Renal cortex interstitium (tissue), 11 donors: ENCODE measurements around the gene KDF1. TPM values are rescaled to one million over a fixed set of nuclear protein-coding genes. Genes with fewer than 3 reads are reported as not detected.
"Not testable (repeated sequence)": the region's sequence is repeated elsewhere in the genome, so short reads cannot be mapped to it uniquely, and the experiment has no call there.

ENCODE experiments used
- DNase-seq, 11 donors: peaks; one replicate each; pipeline ENCODE4 v3.0.0-alpha.2; 2013; ENCODE audit warnings: low read depth in 9 of 11, low spot score in 4 of 11; ENCODE audit errors: extremely low read depth in 1 of 11
- polyA plus RNA-seq, 3 donors: library from polyadenylated mRNA; unstranded; fragments of 120-200 nt; gene quantifications; one replicate each; pipeline ENCODE4 v1.2.1, GENCODE V29; 2013; ENCODE audit not compliant: insufficient read length in 3 of 3

Gene KDF1
- polyA plus RNA-seq, 3 donors: 8.0 to 10.4 (median 10.3) TPM

DNA sequence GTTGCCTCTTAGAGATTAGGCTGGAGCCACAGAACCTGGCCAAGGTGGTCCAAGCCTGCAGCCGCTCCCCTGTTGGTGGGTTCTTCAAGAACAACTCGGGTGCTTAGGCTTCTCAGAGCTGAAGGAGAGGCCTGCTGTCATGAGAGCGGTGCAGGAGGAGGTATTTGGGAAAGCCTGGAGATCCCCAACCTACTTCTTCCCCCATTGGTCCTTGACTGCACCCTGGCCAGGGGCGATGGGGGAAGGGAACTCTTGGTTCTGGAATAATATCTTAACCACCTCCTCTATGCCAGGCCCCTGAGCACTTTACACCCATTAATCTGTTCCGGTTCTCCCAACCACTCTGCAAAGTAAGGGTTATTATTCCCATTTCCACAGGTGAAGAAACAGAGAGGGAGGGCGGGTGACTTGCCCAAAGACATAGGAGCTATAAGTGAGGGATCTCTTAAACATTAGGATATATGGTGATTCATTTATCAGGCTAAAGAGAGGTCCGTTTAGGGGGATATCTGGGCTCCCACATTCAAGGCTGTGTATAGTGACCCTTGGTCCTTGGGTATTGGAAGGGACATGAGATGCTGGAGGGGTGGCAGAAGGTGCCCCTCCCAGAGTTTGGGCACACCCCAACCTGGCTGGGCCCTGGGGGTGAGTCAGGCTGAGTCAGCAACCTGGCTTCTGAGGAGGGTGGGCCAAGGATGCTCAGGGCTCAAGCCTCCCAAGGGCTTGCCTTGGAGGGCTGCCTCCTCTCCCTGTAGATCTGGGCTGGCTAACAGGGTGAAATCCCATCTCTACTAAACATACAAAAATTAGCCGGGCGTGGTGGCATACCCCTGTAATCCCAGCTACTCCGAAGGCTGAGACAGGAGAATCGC lies 38.4 kb upstream of the KDF1 start:
- no peak for DNase-seq

DNA sequence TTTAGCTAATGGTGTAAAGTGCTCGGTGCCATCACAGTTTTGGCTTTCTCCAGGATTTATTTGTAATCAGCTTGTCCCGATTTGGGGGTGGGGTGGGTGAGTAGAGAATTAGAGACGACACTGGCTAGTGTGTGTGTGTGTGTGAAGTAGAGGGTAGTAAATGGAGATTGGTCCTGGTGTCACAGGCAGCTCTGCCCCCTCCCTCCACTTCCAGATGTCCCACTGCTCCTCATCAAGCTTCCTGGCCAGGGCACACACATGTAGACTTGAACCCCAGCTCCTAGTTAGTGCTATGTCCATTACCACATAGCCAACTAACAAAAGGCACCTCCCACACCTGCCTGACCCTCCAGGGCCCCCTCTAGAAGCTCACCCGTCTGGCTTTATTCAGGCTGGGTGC lies 36.4 kb upstream of the KDF1 start:
- no peak for DNase-seq

DNA sequence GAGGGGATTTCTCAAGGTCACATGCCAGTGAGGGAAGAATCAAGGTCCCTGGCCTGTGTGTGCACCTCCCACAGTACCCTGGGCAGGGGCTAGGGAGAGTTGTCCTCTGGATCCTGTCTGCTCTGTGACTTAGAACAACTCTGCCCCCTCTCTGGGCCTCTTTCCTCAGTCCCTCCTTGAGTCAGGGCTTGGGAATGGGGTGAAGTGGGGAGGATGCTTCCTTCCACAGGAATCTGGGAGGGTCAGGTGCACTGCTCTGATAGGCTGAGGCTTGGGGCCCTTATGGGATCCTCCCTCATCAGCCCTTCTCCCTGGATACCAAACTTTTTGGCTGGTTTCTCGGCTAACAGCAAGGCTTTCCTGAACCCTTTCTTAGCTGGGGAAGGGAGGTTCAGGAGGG lies 35.8 kb upstream of the KDF1 start:
- no peak for DNase-seq

DNA sequence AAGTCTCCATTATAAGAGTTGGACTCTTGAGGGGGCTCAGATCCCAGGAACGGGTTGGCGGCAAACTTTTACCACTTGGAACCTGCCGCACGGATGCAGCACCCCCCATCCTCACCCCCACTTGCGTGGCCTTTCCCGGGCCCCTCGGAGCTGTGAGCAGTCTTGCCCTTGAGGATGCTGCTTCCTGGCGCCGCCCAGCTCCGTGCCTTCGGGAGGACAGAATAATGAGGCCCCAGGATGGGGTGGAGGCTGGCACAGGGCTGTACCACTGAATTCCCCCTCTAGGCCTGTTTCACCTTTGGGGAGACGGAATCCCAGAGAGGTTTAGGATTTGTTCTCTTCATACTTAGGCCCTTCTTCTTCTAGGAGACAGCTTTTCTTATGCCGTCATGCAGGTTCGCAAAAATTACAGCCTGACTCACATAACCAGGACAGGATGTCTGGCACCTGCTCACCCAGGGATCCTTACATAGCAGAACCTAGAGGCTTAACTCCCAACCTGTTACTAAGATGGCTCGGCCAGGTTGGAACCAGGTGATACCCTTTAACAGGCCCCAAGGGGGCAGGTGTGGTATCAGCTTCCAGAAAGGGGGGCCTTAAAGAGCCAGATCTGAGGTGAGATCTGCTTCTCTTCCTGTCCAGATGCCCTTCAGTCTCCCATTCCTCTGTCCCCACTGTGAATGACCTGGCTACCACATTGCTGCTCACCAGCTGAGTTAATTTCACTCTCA lies 34.7 kb upstream of the KDF1 start:
- no peak for DNase-seq

DNA sequence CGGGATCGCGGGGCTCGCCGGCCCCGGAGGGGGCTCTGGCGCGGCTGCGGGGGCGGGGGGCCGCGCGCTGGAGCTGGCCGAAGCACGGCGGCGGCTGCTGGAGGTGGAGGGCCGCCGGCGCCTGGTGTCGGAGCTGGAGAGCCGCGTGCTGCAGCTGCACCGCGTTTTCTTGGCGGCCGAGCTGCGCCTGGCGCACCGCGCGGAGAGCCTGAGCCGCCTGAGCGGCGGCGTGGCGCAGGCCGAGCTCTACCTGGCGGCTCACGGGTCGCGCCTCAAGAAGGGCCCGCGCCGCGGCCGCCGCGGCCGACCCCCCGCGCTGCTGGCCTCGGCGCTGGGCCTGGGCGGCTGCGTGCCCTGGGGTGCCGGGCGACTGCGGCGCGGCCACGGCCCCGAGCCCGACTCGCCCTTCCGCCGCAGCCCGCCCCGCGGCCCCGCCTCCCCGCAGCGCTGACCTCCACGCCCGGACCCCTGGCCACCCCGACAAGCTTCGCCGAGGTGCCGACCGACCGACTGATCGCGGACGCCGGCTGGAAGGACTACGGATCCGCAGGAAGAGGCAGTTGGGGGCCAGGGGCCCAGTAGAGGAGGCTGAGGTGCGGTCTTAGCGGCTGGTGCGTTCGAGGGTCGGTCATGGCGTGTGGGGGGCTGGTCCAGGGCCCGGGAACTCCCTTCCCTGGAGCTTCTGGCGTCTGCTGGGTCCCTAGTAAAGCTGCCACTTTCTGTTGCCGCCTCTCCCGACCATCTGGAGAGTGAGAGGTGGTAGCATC lies 33.9 kb upstream of the KDF1 start:
- no peak for DNase-seq

DNA sequence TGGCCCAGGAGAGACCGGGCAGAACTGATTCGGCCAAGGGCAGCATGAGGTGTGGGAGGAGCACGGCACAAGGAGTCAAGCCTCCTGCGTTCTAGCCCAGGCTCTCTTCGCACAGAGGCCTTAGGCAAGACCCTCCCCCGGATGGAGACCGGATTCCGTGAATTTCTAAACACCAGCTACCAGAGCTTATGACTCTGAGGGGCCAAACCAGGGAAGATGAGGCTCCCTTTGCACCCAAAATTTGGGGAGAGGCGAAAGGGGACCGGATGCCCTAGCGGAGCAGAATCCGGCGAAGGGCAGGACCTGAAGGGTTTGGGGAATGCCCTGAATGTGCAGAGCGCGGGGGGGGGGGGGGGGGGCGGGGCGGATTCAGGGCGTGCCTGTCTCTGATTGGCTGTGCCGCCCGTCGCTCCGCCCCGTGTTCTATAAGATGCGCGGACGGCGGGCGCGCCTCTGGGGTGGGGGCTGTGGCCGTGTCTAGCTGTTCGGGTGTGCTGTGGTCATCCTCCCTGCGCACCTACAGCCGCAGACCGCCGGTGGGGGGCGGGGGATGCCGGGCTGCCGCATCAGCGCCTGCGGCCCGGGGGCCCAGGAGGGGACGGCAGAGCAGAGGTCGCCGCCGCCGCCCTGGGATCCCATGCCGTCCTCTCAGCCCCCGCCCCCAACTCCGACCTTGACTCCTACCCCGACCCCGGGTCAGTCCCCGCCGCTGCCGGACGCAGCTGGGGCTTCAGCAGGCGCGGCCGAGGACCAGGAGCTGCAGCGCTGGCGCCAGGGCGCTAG lies 33.2 kb upstream of the KDF1 start, which contains the start of gene TRNP1:
Gene TRNP1 (plus strand): TSS at position 456 of the 783 bp plus-strand sequence. CDS start 95 bp downstream, at position 551.
- peak in 2 of 11 donors; percentile 51 to 54 for DNase-seq

DNA sequence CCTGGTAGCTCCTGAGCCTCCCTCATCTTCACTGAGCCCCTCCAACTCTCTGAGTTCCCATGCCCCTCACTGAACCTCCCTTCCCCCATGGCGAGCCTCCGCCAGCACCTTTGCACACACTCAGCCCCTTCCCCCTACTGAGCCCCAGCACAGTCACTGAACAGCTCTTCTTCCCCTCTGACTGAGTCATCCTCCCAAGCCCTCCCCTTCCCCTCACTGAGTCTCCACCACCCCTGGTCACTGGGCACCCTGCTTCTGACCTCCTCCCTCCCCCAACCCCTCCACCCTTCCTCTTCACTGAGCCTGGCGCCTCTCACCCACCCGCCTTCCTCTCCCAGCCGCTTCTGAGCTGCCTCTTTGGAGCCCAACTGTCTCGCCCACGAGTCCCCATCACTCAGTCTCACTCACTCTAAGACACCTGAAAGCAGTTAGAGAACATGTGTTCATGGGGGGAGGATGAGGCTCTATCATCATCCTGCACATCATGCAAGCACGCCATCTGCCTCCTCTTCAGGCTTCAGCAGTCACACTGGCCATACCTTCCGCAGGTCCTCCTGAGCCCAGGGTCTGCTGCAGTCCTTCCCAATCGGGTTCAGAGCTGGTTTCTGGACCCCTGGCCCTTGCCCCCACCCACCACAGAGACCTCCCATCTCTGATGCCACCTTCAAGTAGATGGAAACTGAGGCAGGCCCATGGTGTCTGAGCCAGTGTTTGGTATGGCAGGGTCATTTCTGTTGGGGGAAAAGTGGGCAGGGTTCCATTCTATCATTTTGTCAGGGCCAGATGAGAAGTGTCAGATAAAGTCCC lies 31.2 kb upstream of the KDF1 start:
- DNase-seq: no peak

DNA sequence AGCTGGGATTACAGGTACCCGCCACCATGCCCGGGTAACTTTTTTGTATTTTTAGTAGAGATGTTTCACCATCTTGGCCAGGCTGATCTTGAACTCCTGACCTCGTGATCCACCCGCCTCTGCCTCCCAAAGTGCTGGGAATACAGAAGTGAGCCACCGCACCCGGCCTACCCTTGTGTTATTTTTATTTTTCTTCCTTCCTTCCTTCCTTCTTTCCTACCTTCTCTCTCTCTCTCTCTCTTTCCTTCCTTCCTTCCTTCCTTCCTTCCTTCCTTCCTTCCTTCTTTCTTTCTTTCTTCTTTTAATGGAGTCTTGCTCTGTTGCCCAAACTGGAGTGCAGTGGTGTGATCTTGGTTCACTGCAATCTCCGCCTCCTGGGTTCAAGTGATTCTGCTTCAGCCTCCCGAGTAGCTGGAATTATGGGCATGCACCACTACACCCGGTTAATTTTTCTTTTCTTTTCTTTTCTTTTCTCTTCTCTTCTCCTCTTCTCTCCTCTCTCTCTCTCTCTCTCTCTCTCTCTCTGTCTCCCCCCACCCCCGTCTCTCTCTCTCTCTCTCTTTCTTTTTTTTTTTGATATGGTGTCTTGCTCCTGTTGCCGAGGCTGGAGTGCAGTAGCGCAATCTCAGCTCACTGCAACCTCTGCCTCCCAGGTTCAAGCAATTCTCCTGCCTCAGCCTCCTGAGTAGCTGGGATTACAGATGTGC lies 29.3 kb upstream of the KDF1 start:
- not testable (repeated sequence) for DNase-seq

DNA sequence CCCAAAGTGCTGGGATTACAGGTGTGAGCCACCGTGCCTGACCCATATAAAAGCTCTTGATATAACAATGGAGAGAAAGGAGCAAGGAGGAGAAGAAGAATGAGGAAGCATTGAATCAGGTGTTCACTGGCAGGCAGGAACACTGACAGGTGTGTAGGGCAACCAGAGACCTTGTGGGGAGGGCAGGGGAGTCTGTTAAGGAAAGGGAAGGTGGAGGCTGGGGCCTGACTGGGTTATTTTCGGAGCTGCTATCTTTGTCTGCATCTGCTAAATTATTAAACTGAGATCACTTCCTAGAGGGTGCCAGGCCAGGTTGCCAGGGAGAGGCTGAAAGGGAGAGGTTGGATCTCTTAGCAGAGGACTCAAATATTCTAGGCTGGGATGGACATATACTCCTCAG lies 26.4 kb upstream of the KDF1 start:
- DNase-seq: no peak

DNA sequence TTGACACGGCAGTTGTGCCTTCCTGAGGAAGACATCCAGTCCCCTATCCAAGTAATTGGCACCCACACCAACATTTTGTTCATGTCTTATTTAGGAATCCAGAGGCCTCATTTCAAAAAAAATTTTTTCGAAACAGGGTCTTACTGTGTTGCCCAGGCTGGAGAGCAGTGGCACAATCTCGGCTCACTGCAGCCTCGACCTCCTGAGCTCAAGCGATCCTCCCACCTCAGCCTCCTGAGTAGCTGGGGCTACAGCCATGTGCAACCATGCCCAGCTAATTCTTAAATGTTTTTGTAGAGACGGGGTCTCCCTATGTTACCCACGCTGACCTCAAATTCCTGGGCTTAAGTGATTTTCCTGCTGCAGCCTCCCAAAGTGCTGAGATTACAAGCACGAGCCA lies 24.0 kb upstream of the KDF1 start:
- DNase-seq: no peak

DNA sequence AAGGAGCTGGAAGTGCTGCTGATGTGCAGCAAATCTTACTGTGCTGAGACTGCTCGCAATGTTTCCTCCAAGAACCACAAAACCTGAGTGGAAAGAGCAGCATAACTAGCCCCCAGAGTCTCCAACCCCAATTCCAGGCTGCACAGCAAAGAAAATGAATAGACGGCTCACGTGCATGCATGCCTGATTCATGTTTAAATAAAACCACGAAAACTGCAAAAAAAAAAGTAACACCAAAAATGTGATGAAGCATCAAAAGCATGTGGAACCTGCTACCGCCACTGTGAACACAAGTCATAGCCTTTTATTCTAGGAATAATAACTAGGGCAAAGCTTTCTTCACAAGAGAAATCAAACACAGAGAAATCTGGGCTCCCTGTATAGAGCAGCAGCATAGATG lies 23.6 kb upstream of the KDF1 start:
- DNase-seq: no peak

DNA sequence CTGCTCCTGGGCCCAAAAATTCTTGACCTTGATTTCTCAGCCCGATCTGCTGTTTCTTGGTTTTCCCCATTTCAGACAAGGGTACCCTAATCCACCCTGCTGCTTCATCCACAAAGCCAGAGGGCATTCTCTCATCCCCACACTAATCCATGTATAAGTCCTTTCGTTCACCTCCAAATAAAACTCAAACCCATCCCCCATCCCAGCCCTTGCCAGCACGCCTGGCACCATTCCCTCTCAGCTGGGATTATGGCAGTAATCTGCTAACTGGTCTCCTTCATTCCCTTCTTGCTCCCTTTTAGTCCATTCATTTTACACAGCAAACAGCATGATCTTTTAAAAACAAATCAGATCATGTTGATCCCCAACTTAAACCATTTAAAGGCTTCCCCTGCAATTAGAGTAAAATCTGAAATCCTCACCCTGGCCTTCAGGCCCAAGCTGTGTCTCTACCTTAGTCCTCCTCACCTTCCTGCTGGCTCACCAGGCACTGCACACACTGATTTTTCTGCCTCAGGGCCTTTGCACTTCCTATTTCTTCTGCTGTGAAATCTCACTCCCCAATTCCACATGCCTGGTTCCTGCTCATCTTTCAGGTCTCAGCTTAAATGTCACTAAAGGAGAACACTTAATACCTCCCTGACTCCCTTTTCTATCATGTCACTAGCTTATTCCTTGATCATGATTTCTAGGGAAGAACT lies 21.0 kb upstream of the KDF1 start:
- DNase-seq: no peak

DNA sequence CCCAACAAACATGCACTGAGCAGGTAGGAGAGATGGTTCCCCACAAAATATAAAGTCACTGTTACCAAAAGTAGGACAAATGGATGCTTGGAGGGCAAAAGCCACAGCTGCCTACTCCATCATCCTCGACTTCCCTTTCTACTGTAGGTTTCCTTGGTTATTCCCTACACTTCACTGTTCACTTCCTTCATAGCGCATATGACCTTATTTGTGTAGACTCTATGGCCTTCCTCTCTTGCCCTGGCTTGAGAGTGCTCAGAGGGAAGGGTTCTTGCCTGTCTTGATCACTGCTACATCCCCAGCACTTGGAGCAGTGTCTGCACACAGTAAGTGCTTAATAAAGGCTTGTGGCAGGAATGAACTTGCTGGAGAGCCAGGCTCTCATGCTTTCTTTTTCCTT lies 18.6 kb upstream of the KDF1 start:
- DNase-seq: no peak

DNA sequence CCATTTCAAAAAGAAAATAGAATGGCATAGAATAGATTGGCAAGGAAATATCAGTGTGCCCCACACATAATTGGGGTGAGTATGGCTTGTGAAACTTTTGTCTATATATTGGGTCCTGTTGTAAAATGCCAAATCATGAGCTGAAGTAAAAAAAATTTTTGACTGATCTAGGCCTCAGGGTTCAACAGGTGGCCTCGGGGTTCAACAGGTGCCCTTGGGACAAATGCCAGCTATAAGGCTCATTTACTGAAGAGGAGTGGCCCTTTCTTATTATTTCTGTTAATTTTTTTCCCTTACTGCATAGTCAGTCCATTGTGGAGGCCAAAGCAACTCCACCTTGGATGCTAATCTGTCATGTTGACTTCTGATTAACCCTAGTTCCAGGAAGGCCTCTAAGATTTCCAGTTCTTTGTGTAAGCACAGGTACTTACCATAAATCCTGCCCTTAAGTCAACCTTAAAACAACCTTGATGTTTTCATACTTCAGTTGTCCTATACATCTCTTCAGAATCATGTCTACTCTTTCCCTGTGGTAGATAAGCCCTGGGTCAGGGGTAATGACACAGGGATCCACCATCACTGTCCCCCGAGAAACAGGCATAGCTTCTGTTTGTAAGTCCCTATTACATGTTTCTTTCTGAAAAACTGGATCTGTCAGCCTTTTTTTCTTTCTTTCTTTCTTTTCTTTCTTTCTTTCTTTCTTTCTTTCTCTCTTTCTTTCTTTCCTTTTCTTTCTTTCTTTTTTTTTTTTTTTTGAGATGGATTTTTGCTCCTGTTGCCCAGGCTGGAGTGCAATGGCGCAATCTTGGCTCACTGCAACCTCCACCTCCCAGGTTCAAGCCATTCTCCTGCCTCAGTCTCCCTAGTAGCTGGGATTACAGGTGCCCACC lies 16.6 kb upstream of the KDF1 start:
- DNase-seq: no peak

DNA sequence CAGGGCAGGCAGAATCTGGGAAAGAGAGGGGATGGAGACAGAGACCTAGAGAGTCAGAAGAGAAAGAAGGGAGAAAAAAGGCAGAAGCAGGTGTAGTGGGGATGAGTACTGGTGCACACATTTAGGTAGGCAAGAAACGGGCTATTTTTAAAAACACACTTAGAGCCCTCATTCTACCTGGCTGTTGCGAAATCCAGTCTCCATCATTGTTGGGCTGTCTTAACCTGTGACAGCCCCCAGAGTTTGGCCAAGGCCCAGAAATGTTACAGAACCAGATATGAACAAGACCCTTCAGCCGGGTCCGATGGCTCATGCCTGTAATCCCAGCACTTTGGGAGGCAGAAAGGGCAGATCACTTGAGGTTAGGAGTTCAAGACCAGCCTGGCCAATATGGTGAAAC lies 12.6 kb upstream of the KDF1 start:
- DNase-seq: no peak

DNA sequence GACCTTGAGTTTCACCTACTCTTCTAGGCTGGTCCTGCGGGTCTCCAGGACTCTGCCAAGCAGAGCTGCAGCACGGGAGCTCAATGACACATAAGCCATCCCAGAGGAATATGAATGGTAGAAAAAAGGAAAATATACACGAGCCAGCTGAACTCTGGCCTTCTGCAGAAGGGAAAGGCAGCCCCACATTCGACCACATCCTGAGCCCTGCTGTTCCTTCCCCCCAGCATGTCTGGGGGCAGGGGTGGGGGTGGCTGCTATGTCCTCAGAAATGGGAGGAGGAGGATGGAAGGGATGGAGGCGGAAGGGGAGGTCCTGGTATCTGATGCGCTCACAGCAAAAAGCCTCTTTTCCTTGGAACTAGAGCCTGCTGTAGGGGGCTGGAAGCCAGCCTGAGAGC lies 12.1 kb upstream of the KDF1 start:
- DNase-seq: no peak
